Subcutaneous abdominal adipose tissue (tissue), 5 donors: ENCODE data around the gene SYT8.

Experiments
- H3K27ac ChIP-seq: one replicate; pipeline ENCODE4 v1.7.0; 2013; ENCODE audit warnings: low read depth, mild to moderate bottlenecking, inconsistent platforms, low read length, moderate library complexity
- H3K27me3 ChIP-seq, 5 donors: one replicate each; pipeline ENCODE4 v1.7.0; 2013; ENCODE audit warnings: low read length in 5 of 5, inconsistent platforms in 1 of 5; ENCODE audit not compliant: control insufficient read depth in 5 of 5, insufficient read depth in 4 of 5
- H3K36me3 ChIP-seq, 5 donors: one replicate each; pipeline ENCODE4 v1.7.0; 2013; ENCODE audit warnings: low read length in 5 of 5; ENCODE audit not compliant: control insufficient read depth in 5 of 5, insufficient read depth in 5 of 5
- H3K4me1 ChIP-seq, 5 donors: one replicate each; pipeline ENCODE4 v1.7.0; 2013; ENCODE audit warnings: low read length in 5 of 5, mild to moderate bottlenecking in 3 of 5, moderate library complexity in 1 of 5; ENCODE audit not compliant: control insufficient read depth in 5 of 5, insufficient read depth in 5 of 5
- H3K4me3 ChIP-seq, 5 donors: one replicate each; pipeline ENCODE4 v1.7.0; 2013; ENCODE audit warnings: low read length in 5 of 5, low read depth in 1 of 5
- H3K9ac ChIP-seq, 5 donors: one replicate each; pipeline ENCODE4 v1.7.0; 2013; ENCODE audit warnings: low read length in 5 of 5, mild to moderate bottlenecking in 4 of 5, moderate library complexity in 3 of 5
- H3K9me3 ChIP-seq, 5 donors: one replicate each; pipeline ENCODE4 v1.7.0; 2013; ENCODE audit warnings: low read length in 5 of 5; ENCODE audit not compliant: control insufficient read depth in 5 of 5
- donor health status: healthy.
- donor health status: healthy.
- donor health status: healthy.
- donor health status: healthy.
- donor health status: healthy.

Gene SYT8

GRCh38 chr11:1838426-1839144 is 3.8 kb downstream of the SYT8 start, which contains the start of gene TNNI2:
Gene TNNI2 (plus strand): TSS chr11:1838981. CDS start chr11:1839697, 716 bp downstream.
- H3K27me3 ChIP-seq: peaks cover 0 to 10% (median 5%) of the 10 kb centered on the region in 5 donors
- no peak within 1 kb of the TSS for H3K4me3 ChIP-seq
- H3K4me1 ChIP-seq: peaks cover 0 to 28% (median 8%) of the 10 kb centered on the region in 5 donors
- H3K27ac ChIP-seq: no peak within 1 kb of the TSS
- no peak within 1 kb of the TSS for H3K9ac ChIP-seq
- H3K9me3 ChIP-seq: no peaks in the 10 kb centered on the region
- H3K36me3 ChIP-seq: no peaks in the 10 kb centered on the region

GRCh38 chr11:1839204-1839923 is 4.6 kb downstream of the SYT8 start:
- H3K9ac ChIP-seq: no peak overlapping the region
- no peak overlapping the region for H3K4me3 ChIP-seq
- peaks cover 0 to 7% (median 5%) of the 10 kb centered on the region in 5 donors for H3K27me3 ChIP-seq
- H3K9me3 ChIP-seq: no peaks in the 10 kb centered on the region
- peaks cover 0 to 36% (median 13%) of the 10 kb centered on the region in 5 donors for H3K4me1 ChIP-seq
- H3K27ac ChIP-seq: no peak overlapping the region
- no peaks in the 10 kb centered on the region for H3K36me3 ChIP-seq

GRCh38 chr11:1839924-1840779 is 5.4 kb downstream of the SYT8 start:
- Histone ChIP-seq H3K27me3 (peaks cover 0 to 6% (median 5%) of the 10 kb centered on the region in 5 donors), H3K36me3 (no peaks in the 10 kb centered on the region), H3K27ac (no peak overlapping the region), H3K9ac (no peak overlapping the region), H3K4me3 (no peak overlapping the region), H3K9me3 (no peaks in the 10 kb centered on the region), H3K4me1 (peaks cover 6 to 44% (median 21%) of the 10 kb centered on the region in 5 donors)

- H3K9me3 ChIP-seq: no peaks in the 10 kb centered on the region
- no peak overlapping the region for H3K4me3 ChIP-seq
- peaks cover 0 to 6% (median under 1%) of the 10 kb centered on the region in 5 donors for H3K27me3 ChIP-seq
- H3K9ac ChIP-seq: no peak overlapping the region
- H3K4me1 ChIP-seq: peaks cover 6 to 50% (median 26%) of the 10 kb centered on the region in 5 donors
- no peak overlapping the region for H3K27ac ChIP-seq
- no peaks in the 10 kb centered on the region for H3K36me3 ChIP-seq
Observed at GRCh38 chr11:1840780-1841480, 6.1 kb downstream of the SYT8 start.

- H3K27ac ChIP-seq: no peak overlapping the region
- H3K4me1 ChIP-seq: peaks cover 6 to 50% (median 26%) of the 10 kb centered on the region in 5 donors
Observed at GRCh38 chr11:1841511-1842148, 6.8 kb downstream of the SYT8 start.

GRCh38 chr11:1842149-1843097 is 7.6 kb downstream of the SYT8 start:
- no peaks in the 10 kb centered on the region for H3K27me3 ChIP-seq
- H3K9me3 ChIP-seq: no peaks in the 10 kb centered on the region
- no peak overlapping the region for H3K27ac ChIP-seq
- no peak overlapping the region for H3K4me3 ChIP-seq
- peaks cover 6 to 48% (median 26%) of the 10 kb centered on the region in 5 donors for H3K4me1 ChIP-seq
- no peak overlapping the region for H3K9ac ChIP-seq
- H3K36me3 ChIP-seq: no peaks in the 10 kb centered on the region

More at GRCh38 chr11:1841511-1842148, 6.8 kb downstream of the SYT8 start:
- H3K9ac ChIP-seq: no peak overlapping the region
- no peaks in the 10 kb centered on the region for H3K36me3 ChIP-seq
- H3K9me3 ChIP-seq: no peaks in the 10 kb centered on the region
- H3K27me3 ChIP-seq: peaks cover 0 to 6% (median 0%) of the 10 kb centered on the region in 5 donors
- no peak overlapping the region for H3K4me3 ChIP-seq

GRCh38 chr11:1843098-1843473 is 8.3 kb downstream of the SYT8 start:
- H3K27me3 ChIP-seq: no peaks in the 10 kb centered on the region
- no peaks in the 10 kb centered on the region for H3K36me3 ChIP-seq
- H3K4me1 ChIP-seq: peaks cover 6 to 42% (median 25%) of the 10 kb centered on the region in 5 donors
- H3K27ac ChIP-seq: no peak overlapping the region
- no peaks in the 10 kb centered on the region for H3K9me3 ChIP-seq
- no peak overlapping the region for H3K9ac ChIP-seq
- H3K4me3 ChIP-seq: no peak overlapping the region

- Histone ChIP-seq H3K9ac (peak overlapping the region in 1 of 5 donors; percentile 31), H3K36me3 (no peaks in the 10 kb centered on the region), H3K9me3 (no peaks in the 10 kb centered on the region), H3K27me3 (no peaks in the 10 kb centered on the region), H3K4me3 (no peak overlapping the region), H3K4me1 (peaks cover 6 to 38% (median 23%) of the 10 kb centered on the region in 5 donors), H3K27ac (no peak overlapping the region)
Observed at GRCh38 chr11:1843796-1844195, 9.0 kb downstream of the SYT8 start.
